Psoas muscle (tissue), 8 donors: Measurements from ENCODE around the gene TBXA2R. TPM values are rescaled to one million over a fixed set of nuclear protein-coding genes. Genes with fewer than 3 reads are reported as not detected.
A peak's percentile ranks its signal among the peaks of the same experiment; 100 is the strongest.

Source experiments
- ATAC-seq, 4 donors: fragments of 200-7000 bp; cut with Tn5 transposase; one replicate each; pipeline ENCODE4 v1.9.1; 2020; ENCODE audit warnings: moderate library complexity in 3 of 4, mild to moderate bottlenecking in 2 of 4
- DNase-seq, 2 donors: peaks; one replicate each; pipeline ENCODE4 v3.0.0-alpha.2; 2020
- H3K27ac ChIP-seq: fragments of 200-600 bp; one replicate; pipeline ENCODE4 v1.8.0; 2022
- H3K27me3 ChIP-seq, 3 donors: fragments of 200-600 bp in 1 of 3; one replicate each; pipeline versions ENCODE4 v1.6.1 to v1.8.0; 2013 to 2022; ENCODE audit warnings: low read length in 2 of 3, mild to moderate bottlenecking in 2 of 3, moderate library complexity in 1 of 3; ENCODE audit not compliant: insufficient read depth in 3 of 3
- H3K36me3 ChIP-seq, 2 donors: fragments of 200-600 bp in 1 of 2; one replicate each; pipeline versions ENCODE4 v1.6.1 to v1.8.0; 2013 to 2022; ENCODE audit warnings: low read depth in 1 of 2, mild to moderate bottlenecking in 1 of 2, moderate library complexity in 1 of 2; ENCODE audit not compliant: insufficient read depth in 1 of 2
- H3K4me1 ChIP-seq: fragments of 200-600 bp; one replicate; pipeline ENCODE4 v1.8.0; 2022
- H3K4me3 ChIP-seq: fragments of 200-600 bp; one replicate; pipeline ENCODE4 v1.8.0; 2022; ENCODE audit warnings: mild to moderate bottlenecking
- H3K9me3 ChIP-seq: fragments of 200-600 bp; one replicate; pipeline ENCODE4 v1.8.0; 2022
- WGBS, 3 donors: extraction: QIAGEN DNeasy Blood & Tissue Kit; methylation state at CpG; one replicate each; pipeline versions ENCODE4 v1.1.6 to v1.1.7; 2013; 5-methylcytosine and 5-hydroxymethylcytosine counted together
- intact Hi-C, 2 donors: fragments of 100-400 bp; cut with DNase I; formaldehyde crosslinking; loops; one replicate each; pipeline versions ENCODE4 v1.11.0 to v1.14.2; 2022
- polyA plus RNA-seq, 3 donors: library from polyadenylated mRNA; stranded (reverse); fragments of 200-250 nt; gene quantifications; one replicate each; pipeline ENCODE4 v1.2.3, GENCODE V29; 2013
- total RNA-seq, 4 donors: library from RNA; stranded (reverse); fragmentation: NEBNext Ultra II Directional in 2 of 4; extraction: Animal tissue kit (Norgen Biotek cat#: 25700) in 2 of 4; gene quantifications; one replicate each; pipeline versions ENCODE4 v1.2.1 to v1.2.4, GENCODE V29; 2021 to 2023
- TF ChIP-seq, protein P1 (sequence below): fragments of 200-600 bp; IDR thresholded peaks from one replicate; pipeline ENCODE4 v1.8.0; 2022; ENCODE audit warnings: antibody characterized with exemption
- donor health status: healthy with polysubstance abuse.
- donor health status: DM: no; HTN: no; CAD: no; lungs with moderate emphysema.
- donor health status: Bipolar disorder and iron deficiency.
- donor health status: healthy.
- donor health status: DM: yes; HTN: yes; CAD: no.
- donor health status: DM: no; HTN: no; CAD: no.
- donor health status: DM: no; HTN: no; CAD: no.
- donor health status: DM: yes; HTN: yes; CAD: no.

Gene TBXA2R
- total and polyA plus RNA-seq, 7 donors: 0.52 to 3.0 (median 1.2) TPM

DNA sequence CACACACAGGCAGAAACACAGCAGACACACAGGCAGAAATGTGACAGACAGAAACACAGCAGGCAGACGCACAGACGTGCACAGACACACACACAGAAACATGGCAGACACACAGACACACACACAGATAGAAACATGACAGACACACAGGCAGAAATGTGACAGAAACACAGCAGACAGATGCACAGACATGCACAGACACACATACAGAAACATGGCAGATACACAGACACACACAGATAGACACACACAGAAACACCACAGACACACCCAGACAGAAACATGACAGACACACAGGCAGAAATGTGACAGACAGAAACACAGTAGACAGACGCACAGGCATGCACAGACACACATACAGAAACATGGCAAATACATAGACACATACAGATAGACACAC lies 1.3 kb downstream of the TBXA2R start:
- Histone ChIP-seq H3K9me3 (no peaks in the 10 kb centered on the region), H3K4me3 (peak overlapping the region; percentile 62), H3K27ac (no peak overlapping the region), H3K27me3 (peaks cover 0 to 39% (median 11%) of the 10 kb centered on the region in 3 donors), H3K36me3 (no peaks in the 10 kb centered on the region), H3K4me1 (peaks cover 5% of the 10 kb centered on the region)
- WGBS, 3 donors: 63 to 69% (median 67%) methylated on average over 3 of the region's 3 CpGs
- DNase-seq (no peak), ATAC-seq (no peak)
- TF ChIP-seq, protein P1, sequence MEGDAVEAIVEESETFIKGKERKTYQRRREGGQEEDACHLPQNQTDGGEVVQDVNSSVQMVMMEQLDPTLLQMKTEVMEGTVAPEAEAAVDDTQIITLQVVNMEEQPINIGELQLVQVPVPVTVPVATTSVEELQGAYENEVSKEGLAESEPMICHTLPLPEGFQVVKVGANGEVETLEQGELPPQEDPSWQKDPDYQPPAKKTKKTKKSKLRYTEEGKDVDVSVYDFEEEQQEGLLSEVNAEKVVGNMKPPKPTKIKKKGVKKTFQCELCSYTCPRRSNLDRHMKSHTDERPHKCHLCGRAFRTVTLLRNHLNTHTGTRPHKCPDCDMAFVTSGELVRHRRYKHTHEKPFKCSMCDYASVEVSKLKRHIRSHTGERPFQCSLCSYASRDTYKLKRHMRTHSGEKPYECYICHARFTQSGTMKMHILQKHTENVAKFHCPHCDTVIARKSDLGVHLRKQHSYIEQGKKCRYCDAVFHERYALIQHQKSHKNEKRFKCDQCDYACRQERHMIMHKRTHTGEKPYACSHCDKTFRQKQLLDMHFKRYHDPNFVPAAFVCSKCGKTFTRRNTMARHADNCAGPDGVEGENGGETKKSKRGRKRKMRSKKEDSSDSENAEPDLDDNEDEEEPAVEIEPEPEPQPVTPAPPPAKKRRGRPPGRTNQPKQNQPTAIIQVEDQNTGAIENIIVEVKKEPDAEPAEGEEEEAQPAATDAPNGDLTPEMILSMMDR: no peak
- intact Hi-C loops: no loop called here

- DNase-seq (no peak), ATAC-seq (no peak)
- no peaks in the 10 kb centered on the region for H3K9me3 ChIP-seq
- no peak overlapping the region for H3K27ac ChIP-seq
- TF ChIP-seq, protein P1: no peak
- WGBS, 3 donors: 41 to 53% (median 52%) methylated on average over 11 of the region's 11 CpGs
- intact Hi-C loops: no loop called here
- H3K4me1 ChIP-seq: peaks cover 5% of the 10 kb centered on the region
- peaks cover 0 to 39% (median 11%) of the 10 kb centered on the region in 3 donors for H3K27me3 ChIP-seq
- H3K4me3 ChIP-seq: peak overlapping the region; percentile 62
- no peaks in the 10 kb centered on the region for H3K36me3 ChIP-seq
Observed at GRCh38 chr19:3604987-3605343, 1.7 kb downstream of the TBXA2R start.

GRCh38 chr19:3604227-3604986 lies 2.3 kb downstream of the TBXA2R start:
- H3K4me1 ChIP-seq: peaks cover 5% of the 10 kb centered on the region
- peak overlapping the region; percentile 16 for H3K27ac ChIP-seq
- 60 to 74% (median 61%) methylated on average over 24 to 27 of the region's 27 CpGs for WGBS, 3 donors
- intact Hi-C loops: no loop called here
- DNase-seq (no peak), ATAC-seq (no peak)
- peaks cover 0 to 39% (median 11%) of the 10 kb centered on the region in 3 donors for H3K27me3 ChIP-seq
- TF ChIP-seq, protein P1: no peak
- H3K36me3 ChIP-seq: no peaks in the 10 kb centered on the region
- no peaks in the 10 kb centered on the region for H3K9me3 ChIP-seq
- peak overlapping the region; percentile 62 for H3K4me3 ChIP-seq

GRCh38 chr19:3603121-3603811 lies 3.4 kb downstream of the TBXA2R start:
- TF ChIP-seq, protein P1: no peak
- intact Hi-C loops: no loop called here
- ATAC-seq (peak in 1 of 4 donors; percentile 4), DNase-seq (no peak)
- Histone ChIP-seq H3K36me3 (no peaks in the 10 kb centered on the region), H3K27me3 (peaks cover 0 to 39% (median 11%) of the 10 kb centered on the region in 3 donors), H3K27ac (peak overlapping the region; percentile 50), H3K4me1 (peaks cover 1% of the 10 kb centered on the region), H3K4me3 (no peak overlapping the region), H3K9me3 (no peaks in the 10 kb centered on the region)
- WGBS, 3 donors: 25 to 39% (median 37%) methylated on average over 20 to 23 of the region's 23 CpGs
